ENCODE data around the gene MMP21.

The MMP21 gene

DNA sequence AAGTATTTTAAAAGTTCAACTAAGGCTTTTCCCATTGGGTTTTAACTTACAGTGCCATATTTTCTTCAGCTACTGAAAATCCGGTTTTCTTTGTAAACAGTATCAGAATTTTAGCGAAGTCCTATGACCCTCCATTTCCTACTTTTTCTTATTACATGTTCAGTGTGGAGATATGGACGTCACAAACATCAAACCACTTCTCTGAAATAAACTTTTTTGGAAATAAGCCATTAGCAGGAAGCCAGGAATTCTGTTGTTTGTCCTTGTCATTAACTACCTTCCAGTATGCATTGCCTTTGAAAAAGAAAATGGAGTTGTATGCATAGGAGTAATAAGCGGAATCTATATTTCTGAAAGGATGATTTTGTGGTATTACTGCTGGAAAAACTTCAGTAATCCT, 9.1 kb downstream of the MMP21 start:
- no peak for DNase-seq (ENCODE audit: low read depth in 2 of 2)
- no peak for TF ChIP-seq CTCF (IDR thresholded peaks at IDR 0.05; ENCODE audit: low read depth, low read length)
- H3K4me3 ChIP-seq (replicated peaks in 1 of 2; ENCODE audit: low read depth in 2 of 2, low read length in 2 of 2) = no peak overlapping the region

- DNase-seq (ENCODE audit: low read depth in 2 of 2) = no peak
- no peak for TF ChIP-seq CTCF (IDR thresholded peaks at IDR 0.05; ENCODE audit: low read depth, low read length)
These were observed 9.8 kb downstream of the MMP21 start for GRCh38 chr10:125765835-125766234.

GRCh38 chr10:125762692-125763648, 12.7 kb downstream of the MMP21 start:
- H3K4me3 ChIP-seq (replicated peaks in 1 of 2; ENCODE audit: low read depth in 2 of 2, low read length in 2 of 2) = no peak overlapping the region
- TF ChIP-seq CTCF (IDR thresholded peaks at IDR 0.05; ENCODE audit: low read depth, low read length) = no peak
- no peak for DNase-seq (ENCODE audit: low read depth in 2 of 2)

More at GRCh38 chr10:125765835-125766234, 9.8 kb downstream of the MMP21 start:
- H3K4me3 ChIP-seq (replicated peaks in 1 of 2; ENCODE audit: low read depth in 2 of 2, low read length in 2 of 2) = no peak overlapping the region

- no peak for DNase-seq (ENCODE audit: low read depth in 2 of 2)
- no peak overlapping the region for H3K4me3 ChIP-seq (replicated peaks in 1 of 2; ENCODE audit: low read depth in 2 of 2, low read length in 2 of 2)
- no peak for TF ChIP-seq CTCF (IDR thresholded peaks at IDR 0.05; ENCODE audit: low read depth, low read length)
These were observed 13.7 kb downstream of the MMP21 start for GRCh38 chr10:125761961-125762360.

DNA sequence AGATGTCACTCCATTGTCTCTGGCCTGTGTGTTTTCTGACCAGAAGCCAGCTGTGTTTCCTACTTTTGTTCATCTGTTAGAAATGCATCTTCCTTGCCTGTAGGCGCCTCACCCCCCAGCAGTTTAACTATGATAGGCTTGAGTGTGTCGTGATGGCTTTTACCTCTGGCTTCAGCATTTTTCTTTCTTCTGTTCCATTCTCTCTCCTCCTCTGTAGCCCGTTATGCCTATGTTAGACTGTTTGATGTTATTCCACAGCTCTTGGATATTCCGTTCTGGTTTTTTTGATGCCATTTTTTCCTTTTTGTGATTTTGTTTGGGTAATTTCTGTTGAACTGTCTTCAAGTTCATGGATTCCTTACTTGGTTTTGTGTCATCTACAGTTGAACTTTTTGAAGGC, 17.9 kb downstream of the MMP21 start:
- no peak overlapping the region for H3K4me3 ChIP-seq (replicated peaks in 1 of 2; ENCODE audit: low read depth in 2 of 2, low read length in 2 of 2)
- no peak for TF ChIP-seq CTCF (IDR thresholded peaks at IDR 0.05; ENCODE audit: low read depth, low read length)
- DNase-seq (ENCODE audit: low read depth in 2 of 2) = no peak

GRCh38 chr10:125756853-125757487, 18.7 kb downstream of the MMP21 start:
- DNase-seq (ENCODE audit: low read depth in 2 of 2) = no peak
- no peak for TF ChIP-seq CTCF (IDR thresholded peaks at IDR 0.05; ENCODE audit: low read depth, low read length)
- H3K4me3 ChIP-seq (replicated peaks in 1 of 2; ENCODE audit: low read depth in 2 of 2, low read length in 2 of 2) = no peak overlapping the region

Measured in cardiac fibroblast (primary cell).